ENCODE measurements around the gene PI3. TPM values are rescaled to one million over a fixed set of nuclear protein-coding genes. Genes with fewer than 3 reads are reported as not detected.

Gene PI3
- total RNA-seq, 1 experiment from 2014 or later, result not detected

- no peak for DNase-seq (ENCODE audit: low spot score)
Observed at GRCh38 chr20:45187693-45188092, 13.0 kb downstream of the PI3 start.

- DNase-seq (ENCODE audit: low spot score), result no peak
Observed at GRCh38 chr20:45189067-45189609, 14.4 kb downstream of the PI3 start.

- no peak for DNase-seq (ENCODE audit: low spot score)
Observed at GRCh38 chr20:45189861-45190260, 15.2 kb downstream of the PI3 start.

DNA sequence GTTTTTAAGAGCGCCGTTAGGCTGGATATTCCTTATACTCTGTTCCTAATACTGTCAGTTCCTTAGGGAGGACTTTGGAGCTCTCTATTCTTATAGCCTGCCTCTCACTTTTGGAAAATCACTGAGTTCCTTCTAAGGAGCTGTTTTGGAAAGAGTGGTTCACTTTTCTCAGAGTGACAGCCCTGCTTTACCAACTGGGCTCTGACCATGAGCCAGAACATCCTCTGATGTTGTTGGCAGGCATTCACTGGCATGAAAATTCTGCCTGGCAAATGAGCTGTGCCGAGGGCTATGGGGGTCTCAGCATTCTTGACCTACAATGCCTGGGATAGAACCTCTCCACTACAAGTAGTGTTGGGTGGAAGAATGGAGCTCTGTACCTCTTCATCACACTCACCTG lies 17.2 kb downstream of the PI3 start:
- DNase-seq (ENCODE audit: low spot score), result no peak

- no peak for DNase-seq (ENCODE audit: low spot score)
Observed at GRCh38 chr20:45193331-45193730, 18.6 kb downstream of the PI3 start.

- no peak for DNase-seq (ENCODE audit: low spot score)
Observed at GRCh38 chr20:45206725-45207124, 32.0 kb downstream of the PI3 start, which contains the start of gene SEMG1. SEMG1 (plus strand) TSS chr20:45207033; CDS start chr20:45207054, 21 bp downstream.

DNA sequence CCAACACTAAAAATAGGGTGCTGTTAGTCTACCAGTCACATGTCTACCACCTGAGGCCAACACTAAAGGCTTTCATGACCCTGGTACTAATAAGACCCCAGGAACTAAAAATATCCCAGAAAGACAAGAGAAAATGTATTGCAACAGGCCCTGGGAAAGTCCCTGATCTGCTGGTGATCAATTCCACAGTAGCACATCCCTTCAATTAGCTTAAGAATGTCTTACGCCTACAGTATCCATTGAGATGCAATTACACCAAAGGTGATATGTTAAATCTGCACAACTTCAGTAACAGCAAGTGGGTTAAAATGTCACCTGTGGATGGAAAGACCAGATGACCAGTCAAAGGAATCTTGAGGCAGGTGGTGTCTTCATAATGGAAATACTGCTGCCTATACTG lies 35.2 kb downstream of the PI3 start:
- no peak for DNase-seq (ENCODE audit: low spot score)

- no peak for DNase-seq (ENCODE audit: low spot score)
Observed at GRCh38 chr20:45211569-45212474, 37.1 kb downstream of the PI3 start.

- DNase-seq (ENCODE audit: low spot score), result no peak
Observed at GRCh38 chr20:45212836-45213235, 38.1 kb downstream of the PI3 start.

- DNase-seq (ENCODE audit: low spot score), result no peak
Observed at GRCh38 chr20:45218124-45218523, 43.4 kb downstream of the PI3 start.

DNA sequence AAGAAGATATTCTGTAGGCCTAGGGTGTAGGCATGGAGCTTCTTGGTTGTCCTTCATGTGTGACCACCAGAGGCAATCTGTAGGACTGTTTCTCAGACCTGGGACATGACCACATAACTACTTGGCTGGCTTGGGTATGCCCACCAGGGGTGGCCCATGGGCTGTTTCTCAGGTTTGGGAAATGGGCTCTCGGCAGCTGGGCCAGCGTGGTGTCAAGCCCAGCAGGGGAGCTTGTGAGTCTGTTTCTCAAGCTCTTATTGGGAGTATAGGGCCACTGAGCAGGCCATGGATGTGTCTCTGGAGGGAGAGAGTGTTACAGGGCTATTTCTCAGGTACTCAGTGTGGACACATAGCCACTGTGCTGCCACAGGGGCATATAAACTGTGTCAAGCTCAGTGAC lies 43.9 kb downstream of the PI3 start:
- DNase-seq (ENCODE audit: low spot score), result no peak

DNA sequence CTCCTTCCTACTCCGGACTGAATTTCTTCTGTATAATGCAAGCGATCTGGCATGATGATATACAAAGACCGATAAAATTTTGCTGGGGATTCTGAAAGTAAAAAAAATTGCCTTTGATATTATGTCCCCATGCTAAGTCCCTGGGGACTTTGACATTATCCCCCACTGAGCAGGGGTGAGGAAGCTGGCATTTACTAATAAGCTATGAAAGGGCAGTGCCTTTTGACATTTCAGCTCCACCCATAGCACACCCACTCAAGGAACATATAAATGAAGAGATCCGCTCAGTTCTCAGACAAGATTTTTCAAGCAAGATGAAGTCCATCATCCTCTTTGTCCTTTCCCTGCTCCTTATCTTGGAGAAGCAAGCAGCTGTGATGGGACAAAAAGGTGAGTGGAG lies 46.4 kb downstream of the PI3 start, which contains the start of gene SEMG2:
Gene SEMG2 (plus strand): TSS at position 298 of the 400 bp plus-strand sequence. CDS start 17 bp downstream, at position 315.
- DNase-seq (ENCODE audit: low spot score), result no peak

DNA sequence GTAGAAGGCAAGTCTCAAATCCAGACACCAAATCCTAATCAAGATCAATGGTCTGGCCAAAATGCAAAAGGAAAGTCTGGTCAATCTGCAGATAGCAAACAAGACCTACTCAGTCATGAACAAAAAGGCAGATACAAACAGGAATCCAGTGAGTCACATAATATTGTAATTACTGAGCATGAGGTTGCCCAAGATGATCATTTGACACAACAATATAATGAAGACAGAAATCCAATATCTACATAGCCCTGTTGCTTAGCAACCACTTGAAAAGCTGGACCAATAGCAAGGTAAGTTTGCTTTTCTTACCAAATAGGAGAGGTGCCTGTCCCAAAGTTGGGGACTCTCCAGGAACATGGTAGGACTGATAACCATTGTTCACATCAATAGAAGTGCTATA lies 48.4 kb downstream of the PI3 start:
- DNase-seq (ENCODE audit: low spot score), result no peak

Other genes starting within 250 kb of the PI3 start
- 105 and 107 TPM in 2 replicates for gene TOMM34, start 214.5 kb upstream of the PI3 start, total RNA-seq (2014; rRNA removed; shearing (Covaris generic))
- 17.7 and 21.3 TPM in 2 replicates for gene STK4, start 208.4 kb upstream of the PI3 start, total RNA-seq (2014; rRNA removed; shearing (Covaris generic))
- gene KCNS1, start 73.8 kb upstream of the PI3 start, total RNA-seq (2014; rRNA removed; shearing (Covaris generic)), result not detected in 2 replicates
- not detected in 2 replicates for gene WFDC5, start 59.7 kb upstream of the PI3 start, total RNA-seq (2014; rRNA removed; shearing (Covaris generic))
- gene WFDC12, start 50.4 kb upstream of the PI3 start, total RNA-seq (2014; rRNA removed; shearing (Covaris generic)), result not detected in 2 replicates
- not detected in 2 replicates for gene SEMG1, start 32.1 kb downstream of the PI3 start, total RNA-seq (2014; rRNA removed; shearing (Covaris generic))
- gene SEMG2, start 46.5 kb downstream of the PI3 start, total RNA-seq (2014; rRNA removed; shearing (Covaris generic)), result not detected in 2 replicates
- gene SLPI, start 79.7 kb downstream of the PI3 start, total RNA-seq (2014; rRNA removed; shearing (Covaris generic)), result 0.33 TPM in 1 of 2 replicates, not detected in the other
- gene RBPJL, start 131.9 kb downstream of the PI3 start, total RNA-seq (2014; rRNA removed; shearing (Covaris generic)), result not detected in 2 replicates
- gene MATN4, start 133.4 kb downstream of the PI3 start, total RNA-seq (2014; rRNA removed; shearing (Covaris generic)), result not detected in 2 replicates
- 42.4 and 43.9 TPM in 2 replicates for gene SDC4, start 173.5 kb downstream of the PI3 start, total RNA-seq (2014; rRNA removed; shearing (Covaris generic))
- 14.5 and 18.6 TPM in 2 replicates for gene SYS1, start 188.3 kb downstream of the PI3 start, total RNA-seq (2014; rRNA removed; shearing (Covaris generic))
- gene TP53TG5, start 203.4 kb downstream of the PI3 start, total RNA-seq (2014; rRNA removed; shearing (Covaris generic)), result not detected in 2 replicates
- gene DBNDD2, start 233.4 kb downstream of the PI3 start, total RNA-seq (2014; rRNA removed; shearing (Covaris generic)), result 1.7 and 7.0 TPM in 2 replicates
- 78.8 and 86.0 TPM in 2 replicates for gene PIGT, start 241.2 kb downstream of the PI3 start, total RNA-seq (2014; rRNA removed; shearing (Covaris generic))

Measured in A172 (cell line).